Lung (tissue), 12 donors: ENCODE measurements around the gene GPR139. TPM values are rescaled to one million over a fixed set of nuclear protein-coding genes. Genes with fewer than 3 reads are reported as not detected.

Experiments used
- ATAC-seq: fragments of 200-7000 bp; cut with Tn5 transposase; one replicate; pipeline ENCODE4 v1.9.1; 2020; ENCODE audit warnings: moderate number of reproducible peaks; ENCODE audit not compliant: insufficient read depth, low FRiP score
- DNase-seq, 3 donors: peaks; one replicate each; pipeline ENCODE4 v3.0.0-alpha.2; 2013 to 2017
- H3K27ac ChIP-seq, 2 donors: one replicate each; pipeline ENCODE4 v1.5.1; 2013; ENCODE audit warnings: mild to moderate bottlenecking in 2 of 2, moderate library complexity in 2 of 2, control low read depth in 1 of 2, inconsistent platforms in 1 of 2, low read depth in 1 of 2, low read length in 1 of 2
- H3K27me3 ChIP-seq, 3 donors: one replicate each; pipeline ENCODE4 v1.5.1; 2013; ENCODE audit warnings: low read length in 2 of 3; ENCODE audit not compliant: control insufficient read depth in 3 of 3, insufficient read depth in 3 of 3
- H3K36me3 ChIP-seq, 4 donors: one replicate each; pipeline ENCODE4 v1.5.1; 2013; ENCODE audit warnings: low read length in 4 of 4, mild to moderate bottlenecking in 1 of 4, moderate library complexity in 1 of 4; ENCODE audit not compliant: control insufficient read depth in 4 of 4, insufficient read depth in 4 of 4
- H3K4me1 ChIP-seq, 5 donors: one replicate each; pipeline ENCODE4 v1.5.1; 2013; ENCODE audit warnings: low read length in 5 of 5, mild to moderate bottlenecking in 2 of 5, moderate library complexity in 1 of 5; ENCODE audit not compliant: control insufficient read depth in 5 of 5, insufficient read depth in 5 of 5
- H3K4me3 ChIP-seq: one replicate; pipeline ENCODE4 v1.5.1; 2013; ENCODE audit warnings: mild to moderate bottlenecking, control low read depth, moderate library complexity
- H3K9ac ChIP-seq, 2 donors: one replicate each; pipeline ENCODE4 v1.5.1; 2013; ENCODE audit warnings: low read length in 2 of 2, control low read depth in 1 of 2; ENCODE audit not compliant: insufficient read depth in 1 of 2
- H3K9me3 ChIP-seq, 4 donors: one replicate each; pipeline ENCODE4 v1.5.1; 2013; ENCODE audit warnings: low read length in 3 of 4, mild to moderate bottlenecking in 1 of 4, moderate library complexity in 1 of 4; ENCODE audit not compliant: control insufficient read depth in 4 of 4, insufficient read depth in 3 of 4
- CTCF ChIP-seq: IDR thresholded peaks from 2 replicates; pipeline ENCODE4 v1.5.1; 2012; ENCODE audit warnings: mild to moderate bottlenecking; ENCODE audit errors: control extremely low read depth, extremely low read depth
- WGBS, 2 donors: extraction: QIAGEN DNeasy Blood & Tissue Kit; methylation state at CpG; one replicate each; pipeline ENCODE4 v1.1.7; 2013; 5-methylcytosine and 5-hydroxymethylcytosine counted together
- polyA plus RNA-seq, 2 donors: library from polyadenylated mRNA; stranded (reverse); fragments of 200-250 nt; gene quantifications; one replicate each; pipeline ENCODE4 v1.2.1, GENCODE V29; 2013
- total RNA-seq, 2 donors: library from RNA; depleted of rRNA in 1 of 2; stranded (reverse); fragments of >200 nt in 1 of 2; gene quantifications; one replicate each; pipeline ENCODE4 v1.2.1, GENCODE V29; 2014 to 2021
- donor health status: control.
- donor health status: control.
- donor health status: Bipolar disorder and iron deficiency.
- donor health status: healthy.
- donor health status: DM: yes; HTN: yes; CAD: no.

The GPR139 gene
- total and polyA plus RNA-seq, 4 donors, result not detected

DNA sequence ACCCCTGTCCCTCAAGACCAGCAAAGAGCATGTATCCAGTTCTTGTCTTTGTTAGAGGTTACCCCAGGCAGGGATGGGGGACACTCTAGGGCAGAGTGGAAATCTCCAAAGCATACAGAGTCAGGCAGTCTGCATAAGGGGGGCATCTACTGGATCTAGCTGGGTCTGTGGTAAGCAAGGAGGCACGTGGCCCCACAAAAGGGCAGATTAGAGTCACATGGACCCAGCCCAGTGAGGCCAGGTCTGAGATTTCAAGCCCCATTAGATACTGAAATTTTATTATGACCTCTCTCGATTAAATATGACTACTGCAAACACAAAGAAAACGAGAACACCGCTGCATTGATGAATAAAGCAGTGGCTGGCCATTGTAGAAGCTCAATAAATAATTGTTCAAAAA, 1.6 kb upstream of the GPR139 start:
- no peak for DNase-seq
- Histone ChIP-seq H3K27ac (no peak overlapping the region), H3K27me3 (peaks cover 9 to 61% (median 26%) of the 10 kb centered on the region in 3 donors), H3K4me1 (peaks cover 0 to 2% (median 0%) of the 10 kb centered on the region in 5 donors), H3K36me3 (no peaks in the 10 kb centered on the region), H3K9ac (no peak overlapping the region), H3K4me3 (no peak overlapping the region), H3K9me3 (no peaks in the 10 kb centered on the region)
- TF ChIP-seq CTCF, result no peak
- 66 to 72% methylated on average over 4 of the region's 4 CpGs for WGBS, 2 donors
- no peak for ATAC-seq

DNA sequence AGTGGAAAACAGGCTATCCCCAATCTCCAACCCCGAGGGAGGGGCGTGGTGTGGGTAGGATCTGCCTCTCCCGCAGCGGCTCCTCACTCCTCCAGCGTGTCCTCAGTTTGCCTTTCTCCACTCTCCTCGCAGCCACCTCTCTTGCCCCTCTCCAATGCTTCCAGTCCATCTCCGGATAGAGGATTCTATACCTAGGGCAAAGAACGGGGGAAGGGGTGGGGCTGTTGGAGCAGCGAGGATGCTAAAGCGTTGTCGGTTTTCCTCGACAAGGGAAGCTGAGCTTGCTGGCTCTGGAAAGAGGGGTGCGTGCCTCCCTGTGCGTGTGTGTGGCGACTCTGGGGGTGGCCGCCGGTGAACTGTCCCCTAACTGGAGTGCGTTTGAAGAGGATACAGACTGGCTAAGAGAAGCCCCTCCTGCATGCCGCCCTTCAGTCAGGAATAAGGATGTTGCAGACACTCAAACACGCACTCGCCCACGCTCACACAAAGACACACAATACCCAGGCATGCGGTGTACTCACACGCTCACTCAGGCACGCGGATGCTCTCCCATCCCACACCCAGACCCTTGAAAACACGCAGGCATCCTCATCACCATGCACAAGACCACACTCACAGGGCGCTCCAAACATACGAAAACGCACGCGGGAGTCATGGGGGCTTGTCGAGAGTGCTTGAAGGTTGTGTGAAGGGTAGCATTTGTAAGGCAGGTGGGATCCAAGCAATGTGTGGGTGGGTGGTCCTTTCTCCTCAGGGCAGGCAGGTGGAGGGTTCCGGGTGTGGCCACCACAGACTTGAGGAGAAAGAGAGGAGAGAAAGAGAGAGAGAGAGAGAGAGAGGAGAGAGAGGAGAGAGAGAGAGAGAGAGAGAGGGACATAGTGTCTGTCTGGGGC, 655 bp upstream of the GPR139 start:
- H3K27ac ChIP-seq, result no peak overlapping the region
- no peak for TF ChIP-seq CTCF
- H3K9me3 ChIP-seq, result no peaks in the 10 kb centered on the region
- H3K27me3 ChIP-seq, result peaks cover 12 to 64% (median 26%) of the 10 kb centered on the region in 3 donors
- no peak overlapping the region for H3K9ac ChIP-seq
- ATAC-seq (no peak), DNase-seq (no peak)
- WGBS, 2 donors, result 12 to 15% methylated on average over 34 of the region's 34 CpGs
- H3K4me1 ChIP-seq, result peaks cover 0 to 2% (median 0%) of the 10 kb centered on the region in 5 donors
- no peak overlapping the region for H3K4me3 ChIP-seq
- no peaks in the 10 kb centered on the region for H3K36me3 ChIP-seq

GRCh38 chr16:20072874-20073202, 852 bp downstream of the GPR139 start:
- 10 to 16% methylated on average over 11 of the region's 11 CpGs for WGBS, 2 donors
- no peak overlapping the region for H3K9ac ChIP-seq
- ATAC-seq, result no peak
- no peak overlapping the region for H3K27ac ChIP-seq
- H3K36me3 ChIP-seq, result no peaks in the 10 kb centered on the region
- peaks cover 0 to 6% (median 0%) of the 10 kb centered on the region in 4 donors for H3K9me3 ChIP-seq
- DNase-seq, result no peak
- H3K4me3 ChIP-seq, result no peak overlapping the region
- peaks cover 0 to 2% (median 0%) of the 10 kb centered on the region in 5 donors for H3K4me1 ChIP-seq
- TF ChIP-seq CTCF, result no peak
- peaks cover 12 to 65% (median 26%) of the 10 kb centered on the region in 3 donors for H3K27me3 ChIP-seq
